GM12878 (cell line): ENCODE data around the gene SMOC2. TPM values are rescaled to one million over a fixed set of nuclear protein-coding genes. Genes with fewer than 3 reads are reported as not detected.

Source experiments
- ATAC-seq: fragments of 200-7000 bp; cut with Tn5 transposase; 3 replicates; pipeline ENCODE4 v1.9.1; 2020; ENCODE audit warnings: mild to moderate bottlenecking, moderate library complexity
- BruUV-seq: library from RNA; stranded (reverse); fragments of 400-500 nt; replicated peaks from 2 replicates; lab custom pipeline; 2021; lab: Mats Ljungman, UMichigan
- CTCF ChIA-PET: fragments of 300-600 bp; sonication (Branson Sonifier 250); formaldehyde crosslinking; extraction: SDS; loops from one replicate; lab custom pipeline; 2021; ENCODE audit warnings: inconsistent platforms; lab: Yijun Ruan, JAX
- POLR2A ChIA-PET: fragments of 350-600 bp; formaldehyde crosslinking; extraction: SDS; loops from one replicate; lab custom pipeline; 2021; ENCODE audit warnings: inconsistent platforms; lab: Charles Lee
- RAD21 ChIA-PET: fragments of 300-600 bp; sonication (Branson Sonifier 250); formaldehyde crosslinking; loops from one replicate; lab custom pipeline; 2023; ENCODE audit warnings: antibody characterized with exemption; ENCODE audit not compliant: unreplicated experiment; lab: Charles Lee
- SMC1A ChIA-PET: fragments of 300-600 bp; sonication (Branson Sonifier 250); formaldehyde crosslinking; loops from one replicate; lab custom pipeline; 2023; ENCODE audit not compliant: unreplicated experiment, uncharacterized antibody; lab: Charles Lee
- DNase-seq: peaks from one replicate; pipeline ENCODE4 v3.0.0-alpha.2; 2011; ENCODE audit warnings: low read depth, low spot score
- FAIRE-seq: peaks from 3 replicates; lab custom pipeline; 2011; peaks lifted over from hg19 to GRCh38; lab: Jason Lieb, UNC
- H2AFZ ChIP-seq: 2 replicates; pipeline ENCODE4 v1.6.0; 2011; ENCODE audit warnings: low read depth, low read length, control low read depth; ENCODE audit not compliant: control insufficient read depth
- H3K27ac ChIP-seq: 2 replicates; pipeline ENCODE4 v1.5.1; 2011; ENCODE audit warnings: control low read depth; ENCODE audit not compliant: control insufficient read depth, insufficient read depth
- H3K27me3 ChIP-seq, 2 experiments: replicated peaks in 1 of 2; 2 replicates each; pipeline versions ENCODE4 v1.6.0 to v1.6.1; 2011; ENCODE audit warnings: low read length in 1 of 2; ENCODE audit not compliant: control insufficient read depth in 2 of 2, insufficient read depth in 2 of 2
- H3K36me3 ChIP-seq, 2 experiments: 2 replicates each; pipeline ENCODE4 v1.5.1; 2011; ENCODE audit warnings: low read length in 1 of 2; ENCODE audit not compliant: control insufficient read depth in 2 of 2, insufficient read depth in 2 of 2
- H3K4me1 ChIP-seq: 2 replicates; pipeline ENCODE4 v1.6.1; 2011; ENCODE audit warnings: mild to moderate bottlenecking, low read length, moderate library complexity, mixed read lengths; ENCODE audit not compliant: control insufficient read depth, insufficient read depth
- H3K4me2 ChIP-seq: 2 replicates; pipeline ENCODE4 v1.6.0; 2011; ENCODE audit warnings: control low read depth; ENCODE audit not compliant: control insufficient read depth, insufficient read depth
- H3K4me3 ChIP-seq: fragments of 200-600 bp; sonication (generic); 2 replicates; pipeline ENCODE4 v1.5.1; 2016
- H3K79me2 ChIP-seq: 2 replicates; pipeline ENCODE4 v1.6.0; 2011; ENCODE audit warnings: low read length; ENCODE audit not compliant: control insufficient read depth, insufficient read depth
- H3K9ac ChIP-seq: 2 replicates; pipeline ENCODE4 v1.8.0; 2011; ENCODE audit warnings: low read length, control low read depth, mixed read lengths; ENCODE audit not compliant: control insufficient read depth, insufficient read depth
- H3K9me3 ChIP-seq: replicated peaks from 3 replicates; pipeline ENCODE4 v1.5.1; 2011; ENCODE audit warnings: mild to moderate bottlenecking, low read length; ENCODE audit not compliant: control insufficient read depth, insufficient read depth
- H4K20me1 ChIP-seq: 2 replicates; pipeline ENCODE4 v1.6.0; 2011; ENCODE audit not compliant: control insufficient read depth, insufficient read depth
- EZH2 ChIP-seq: IDR thresholded peaks from 2 replicates; pipeline ENCODE4 v1.6.1; 2012; ENCODE audit warnings: low read depth, mild to moderate bottlenecking, control low read depth, inconsistent platforms, low read length, borderline replicate concordance; ENCODE audit not compliant: control insufficient read depth
- HDAC6 ChIP-seq: fragments of 200-600 bp; sonication (generic); IDR thresholded peaks from one replicate; pipeline ENCODE4 v1.8.0; 2017; ENCODE audit warnings: antibody characterized with exemption; ENCODE audit not compliant: unreplicated experiment
- IRF4 ChIP-seq: IDR thresholded peaks from 2 replicates; pipeline ENCODE4 v1.6.1; 2011; ENCODE audit warnings: low read depth, low read length
- KDM1A ChIP-seq: fragments of 200-600 bp; sonication (generic); IDR thresholded peaks from 2 replicates; pipeline ENCODE4 v1.6.1; 2016; ENCODE audit warnings: borderline replicate concordance
- NBN ChIP-seq: fragments of 450-650 bp; IDR thresholded peaks from 2 replicates; pipeline ENCODE4 v1.6.1; 2016
- RB1 ChIP-seq: fragments of 450-650 bp; formaldehyde crosslinking; IDR thresholded peaks from 2 replicates; pipeline ENCODE4 v1.6.1; 2017; ENCODE audit warnings: mild to moderate bottlenecking, borderline replicate concordance
- ZBED1 ChIP-seq: IDR thresholded peaks from 2 replicates; pipeline ENCODE4 v1.6.1; 2016; ENCODE audit warnings: borderline replicate concordance
- ZSCAN29 ChIP-seq: fragments of 450-650 bp; IDR thresholded peaks from 2 replicates; pipeline ENCODE4 v1.6.1; 2017; ENCODE audit warnings: mild to moderate bottlenecking, moderate library complexity
- WGBS: methylation state at CpG from one replicate; pipeline ENCODE4 v1.1.6; 2016; ENCODE audit warnings: low lambda C conversion rate; ENCODE audit not compliant: insufficient replicate concordance, insufficient coverage; ENCODE audit errors: missing lambda C conversion rate; 5-methylcytosine and 5-hydroxymethylcytosine counted together
- in situ Hi-C: fragments of 300-500 bp; cut with MboI; formaldehyde crosslinking; loops from 9 replicates; pipeline ENCODE4 v1.14.3; 2018; ENCODE audit warnings: mixed read lengths
- intact Hi-C: fragments of 100-400 bp; cut with micrococcal nuclease; formaldehyde crosslinking; loops from one replicate; pipeline ENCODE4 v1.14.2; 2022; ENCODE audit not compliant: unreplicated experiment
- polyA plus RNA-seq, 11 experiments: library from polyadenylated mRNA; depleted of rRNA in 4 of 11; unstranded in 6 of 11; stranded (reverse) in 5 of 11; fragments of >200 nt; fragmentation: Nextera tagmentation in 4 of 11; fragmentation: Illumina TruSeq in 1 of 11; extraction: Ambion mirVana in 4 of 11; extraction: Trizol in 1 of 11; gene quantifications; 1 replicate in 1 of 11; 2 replicates in 10 of 11; pipeline versions ENCODE4 v1.2.1 to v1.2.3, GENCODE V29; 2011 to 2016; ENCODE audit warnings: inconsistent platforms in 2 of 11, missing spikeins in 2 of 11, low read depth in 1 of 11
- total RNA-seq, 4 experiments: library from RNA; depleted of rRNA in 3 of 4; stranded (reverse); fragments of >200 nt in 3 of 4; fragmentation: Illumina TruSeq in 1 of 4; extraction: Trizol in 1 of 4; gene quantifications; 2 replicates each; pipeline versions ENCODE4 v1.2.1 to v1.2.3, GENCODE V29; 2013 to 2021
- TF ChIP-seq, protein P1 (sequence below): fragments of 450-650 bp; IDR thresholded peaks from 2 replicates; pipeline ENCODE4 v1.6.1; 2016; ENCODE audit warnings: mild to moderate bottlenecking, moderate library complexity, borderline replicate concordance

SMOC2 gene
- total and polyA plus RNA-seq, 10 of the 15 experiments (the other 5 are each of a cell fraction or from before 2014, with no cell fraction given): 0.10 to 0.12 TPM; not detected in 8

DNA sequence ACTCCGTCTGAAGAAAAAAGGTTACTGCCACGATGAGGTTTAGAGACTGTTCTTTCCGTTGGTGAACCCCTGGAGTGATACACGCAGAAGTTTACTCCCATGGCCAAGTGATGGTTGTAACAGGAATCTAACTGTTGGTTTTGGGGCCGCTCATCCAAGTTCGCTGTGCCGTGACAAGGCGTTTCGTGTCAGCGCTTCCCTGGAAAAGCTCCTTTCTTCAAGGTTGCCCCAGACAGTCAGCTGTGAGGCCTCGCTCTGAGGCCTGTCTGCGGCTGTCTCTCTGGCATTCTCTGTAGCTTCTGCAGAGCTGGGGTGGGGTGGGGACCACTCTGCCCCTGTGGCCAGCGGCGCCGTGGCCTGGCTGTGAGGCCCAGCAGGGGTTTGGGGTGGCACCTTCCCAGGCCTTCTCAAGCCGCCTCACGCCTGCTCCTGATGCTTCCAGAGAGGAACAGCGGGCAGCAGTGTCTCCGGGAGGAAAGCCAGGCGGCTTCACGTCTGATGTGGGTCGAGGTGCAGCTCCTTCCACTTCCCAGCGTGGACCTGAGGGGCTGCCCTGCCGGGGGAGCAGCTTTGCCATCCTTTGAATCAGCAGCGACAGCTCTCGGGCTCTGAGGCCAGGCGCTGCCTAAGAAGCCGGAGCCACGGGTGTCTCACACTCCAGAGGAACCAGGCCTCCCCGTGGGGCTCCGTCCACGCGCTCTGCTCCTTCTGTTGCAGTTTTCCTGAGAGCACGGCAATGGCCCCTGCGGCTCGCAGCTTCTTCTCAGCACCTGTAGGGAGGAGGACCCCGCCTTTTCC, 76.2 kb downstream of the SMOC2 start (continued):
- TF ChIP-seq, protein P1, sequence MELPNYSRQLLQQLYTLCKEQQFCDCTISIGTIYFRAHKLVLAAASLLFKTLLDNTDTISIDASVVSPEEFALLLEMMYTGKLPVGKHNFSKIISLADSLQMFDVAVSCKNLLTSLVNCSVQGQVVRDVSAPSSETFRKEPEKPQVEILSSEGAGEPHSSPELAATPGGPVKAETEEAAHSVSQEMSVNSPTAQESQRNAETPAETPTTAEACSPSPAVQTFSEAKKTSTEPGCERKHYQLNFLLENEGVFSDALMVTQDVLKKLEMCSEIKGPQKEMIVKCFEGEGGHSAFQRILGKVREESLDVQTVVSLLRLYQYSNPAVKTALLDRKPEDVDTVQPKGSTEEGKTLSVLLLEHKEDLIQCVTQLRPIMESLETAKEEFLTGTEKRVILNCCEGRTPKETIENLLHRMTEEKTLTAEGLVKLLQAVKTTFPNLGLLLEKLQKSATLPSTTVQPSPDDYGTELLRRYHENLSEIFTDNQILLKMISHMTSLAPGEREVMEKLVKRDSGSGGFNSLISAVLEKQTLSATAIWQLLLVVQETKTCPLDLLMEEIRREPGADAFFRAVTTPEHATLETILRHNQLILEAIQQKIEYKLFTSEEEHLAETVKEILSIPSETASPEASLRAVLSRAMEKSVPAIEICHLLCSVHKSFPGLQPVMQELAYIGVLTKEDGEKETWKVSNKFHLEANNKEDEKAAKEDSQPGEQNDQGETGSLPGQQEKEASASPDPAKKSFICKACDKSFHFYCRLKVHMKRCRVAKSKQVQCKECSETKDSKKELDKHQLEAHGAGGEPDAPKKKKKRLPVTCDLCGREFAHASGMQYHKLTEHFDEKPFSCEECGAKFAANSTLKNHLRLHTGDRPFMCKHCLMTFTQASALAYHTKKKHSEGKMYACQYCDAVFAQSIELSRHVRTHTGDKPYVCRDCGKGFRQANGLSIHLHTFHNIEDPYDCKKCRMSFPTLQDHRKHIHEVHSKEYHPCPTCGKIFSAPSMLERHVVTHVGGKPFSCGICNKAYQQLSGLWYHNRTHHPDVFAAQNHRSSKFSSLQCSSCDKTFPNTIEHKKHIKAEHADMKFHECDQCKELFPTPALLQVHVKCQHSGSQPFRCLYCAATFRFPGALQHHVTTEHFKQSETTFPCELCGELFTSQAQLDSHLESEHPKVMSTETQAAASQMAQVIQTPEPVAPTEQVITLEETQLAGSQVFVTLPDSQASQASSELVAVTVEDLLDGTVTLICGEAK: no peak
- TF ChIP-seq IRF4 (no peak), EZH2 (no peak), ZSCAN29 (no peak), ZBED1 (no peak), KDM1A (no peak)

DNA sequence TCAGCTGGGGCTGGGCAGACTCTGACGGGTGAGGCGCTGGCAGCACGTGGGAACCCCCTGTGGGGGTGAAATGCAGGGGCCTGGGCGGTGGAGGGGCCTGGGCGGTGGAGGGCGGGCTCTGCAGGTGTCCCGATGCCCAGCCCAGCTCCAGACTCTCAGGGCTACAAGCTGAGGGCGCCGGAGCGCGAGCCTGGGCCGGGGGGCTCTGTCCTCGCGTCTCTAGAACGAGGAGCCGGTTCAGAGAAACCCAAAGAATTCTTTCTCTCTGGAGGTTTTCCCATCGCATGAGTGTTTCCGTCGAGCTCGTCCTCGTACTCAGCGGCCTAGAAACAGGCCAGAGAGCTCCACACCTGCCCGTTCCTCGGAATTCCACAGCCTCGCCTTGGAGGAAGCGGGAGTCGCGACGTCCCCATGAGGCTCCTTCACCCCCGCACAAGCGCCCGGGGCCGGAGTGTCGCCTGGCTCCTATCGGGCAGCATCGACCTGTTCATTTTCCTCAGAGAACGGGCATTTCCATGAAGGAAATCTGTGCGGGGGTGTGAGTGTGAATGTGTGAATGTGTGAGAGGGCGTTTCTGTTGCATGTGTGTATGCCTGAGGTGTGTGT, 76.9 kb downstream of the SMOC2 start:
- ChIA-PET POLR2A (no interaction called here), SMC1A (no interaction called here), RAD21 (no interaction called here), CTCF (no interaction called here)
- 69% methylated on average over 35 of the region's 39 CpGs for WGBS
- no peak overlapping the region for H3K9ac ChIP-seq
- in situ Hi-C loops (no loop called here), intact Hi-C loops (no loop called here)
- TF ChIP-seq HDAC6 (no peak), RB1 (no peak), NBN (no peak)
- no peaks in the 10 kb centered on the region for H4K20me1 ChIP-seq
- no peak for DNase-seq
- no peak overlapping the region for H2AFZ ChIP-seq
- ATAC-seq: no peak
- no peak for FAIRE-seq
- no peak overlapping the region for H3K4me2 ChIP-seq
- H3K4me3 ChIP-seq: no peak overlapping the region
- no peaks in the 10 kb centered on the region; the same call in 2 of the 3 replicates for H3K9me3 ChIP-seq
- H3K79me2 ChIP-seq: no peaks in the 10 kb centered on the region
- no peaks in the 10 kb centered on the region for H3K4me1 ChIP-seq
- no TSS peak for BruUV-seq
- H3K36me3 ChIP-seq: no peaks in the 10 kb centered on the region
- no peak overlapping the region for H3K27ac ChIP-seq
- no peaks in the 10 kb centered on the region for H3K27me3 ChIP-seq
